ENCODE measurements around the gene PEX1.
A peak's percentile ranks its signal among the peaks of the same experiment; 100 is the strongest.

The PEX1 gene

DNA sequence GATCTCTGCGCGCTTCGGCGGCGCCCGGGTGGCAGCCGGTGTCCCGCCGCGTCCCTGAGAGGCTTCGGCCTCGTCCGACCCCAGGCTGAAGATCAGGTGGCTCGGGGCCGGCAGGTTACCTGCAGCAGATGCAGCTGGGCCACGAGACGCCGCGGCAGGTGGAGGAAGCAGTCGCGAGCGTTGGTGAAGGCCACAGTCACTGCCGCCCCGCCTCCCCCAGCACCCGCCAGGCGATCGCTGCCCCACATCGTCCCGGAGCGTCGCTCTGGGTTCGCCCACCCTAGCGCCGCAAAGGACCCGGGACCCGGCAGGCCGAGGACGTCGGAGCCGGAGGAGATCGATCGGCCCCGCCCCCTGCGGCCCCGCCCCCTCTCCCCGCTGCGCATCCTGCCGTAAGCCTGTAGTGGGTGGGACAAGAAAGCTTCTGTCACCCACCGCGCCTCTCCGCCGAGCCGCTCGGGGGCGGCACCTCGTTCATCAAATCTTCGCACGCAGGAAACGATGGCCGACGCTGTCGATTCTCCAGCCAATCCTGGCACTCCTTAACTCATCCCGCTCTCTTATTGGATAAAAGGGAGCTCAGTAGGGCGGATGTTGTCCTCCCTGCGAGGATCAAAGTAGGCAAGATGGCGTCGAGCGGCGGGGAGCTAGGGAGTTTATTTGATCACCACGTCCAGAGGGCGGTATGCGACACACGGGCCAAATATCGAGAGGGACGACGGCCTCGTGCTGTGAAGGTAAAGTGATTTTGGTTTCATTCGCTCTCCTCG lies at the start of gene PEX1, which contains the start of gene RBM48:
Gene PEX1, minus strand, starts transcription at position 333 of the 770 bp plus-strand sequence. Its CDS starts 85 bp downstream, at position 248.
Gene RBM48, plus strand, starts transcription at position 608 of the 770 bp plus-strand sequence. Its CDS starts 19 bp downstream, at position 627.
- H3K4me1 Mint-ChIP-seq: peaks cover 30% of the 10 kb centered on the region
- peak; percentile 92 for DNase-seq
- peaks cover 14% of the 10 kb centered on the region for H3K36me3 Mint-ChIP-seq (ENCODE audit: low read depth)
- H3K9me3 Mint-ChIP-seq: no peaks in the 10 kb centered on the region
- peak within 1 kb of the TSS; percentile 98 for H3K27ac Mint-ChIP-seq
- H3K4me3 Mint-ChIP-seq: peak within 1 kb of the TSS; percentile 97
- TF ChIP-seq, protein P1, sequence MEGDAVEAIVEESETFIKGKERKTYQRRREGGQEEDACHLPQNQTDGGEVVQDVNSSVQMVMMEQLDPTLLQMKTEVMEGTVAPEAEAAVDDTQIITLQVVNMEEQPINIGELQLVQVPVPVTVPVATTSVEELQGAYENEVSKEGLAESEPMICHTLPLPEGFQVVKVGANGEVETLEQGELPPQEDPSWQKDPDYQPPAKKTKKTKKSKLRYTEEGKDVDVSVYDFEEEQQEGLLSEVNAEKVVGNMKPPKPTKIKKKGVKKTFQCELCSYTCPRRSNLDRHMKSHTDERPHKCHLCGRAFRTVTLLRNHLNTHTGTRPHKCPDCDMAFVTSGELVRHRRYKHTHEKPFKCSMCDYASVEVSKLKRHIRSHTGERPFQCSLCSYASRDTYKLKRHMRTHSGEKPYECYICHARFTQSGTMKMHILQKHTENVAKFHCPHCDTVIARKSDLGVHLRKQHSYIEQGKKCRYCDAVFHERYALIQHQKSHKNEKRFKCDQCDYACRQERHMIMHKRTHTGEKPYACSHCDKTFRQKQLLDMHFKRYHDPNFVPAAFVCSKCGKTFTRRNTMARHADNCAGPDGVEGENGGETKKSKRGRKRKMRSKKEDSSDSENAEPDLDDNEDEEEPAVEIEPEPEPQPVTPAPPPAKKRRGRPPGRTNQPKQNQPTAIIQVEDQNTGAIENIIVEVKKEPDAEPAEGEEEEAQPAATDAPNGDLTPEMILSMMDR (IDR thresholded peaks at IDR 0.05): no peak
- no peaks in the 10 kb centered on the region for H3K27me3 Mint-ChIP-seq (ENCODE audit: low read depth, poor library complexity)

DNA sequence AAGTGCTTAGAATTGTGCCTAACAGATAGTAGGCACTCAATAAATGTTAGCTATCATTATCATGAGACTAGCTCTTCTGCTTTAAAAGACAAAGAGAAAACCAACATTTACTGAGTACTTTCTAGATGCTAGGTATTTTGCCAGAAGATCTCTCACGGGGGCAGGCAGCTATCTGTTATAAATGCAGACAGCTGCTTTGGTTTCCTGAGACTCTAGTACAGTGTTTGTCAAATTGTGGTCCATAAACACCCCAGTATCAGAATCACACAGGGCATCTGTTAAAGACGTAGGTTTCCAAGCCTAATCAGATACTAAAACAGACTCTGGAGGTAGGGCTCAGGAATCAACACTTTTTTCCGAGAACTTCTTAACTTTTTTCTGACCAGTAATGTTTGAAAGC lies 48.0 kb upstream of the PEX1 start:
- H3K9me3 Mint-ChIP-seq: no peaks in the 10 kb centered on the region
- H3K36me3 Mint-ChIP-seq (ENCODE audit: low read depth): peaks cover 69% of the 10 kb centered on the region
- DNase-seq: no peak
- no peaks in the 10 kb centered on the region for H3K4me1 Mint-ChIP-seq
- no peak overlapping the region for H3K27ac Mint-ChIP-seq
- TF ChIP-seq, protein P1 (IDR thresholded peaks at IDR 0.05): no peak
- H3K4me3 Mint-ChIP-seq: no peak overlapping the region
- H3K27me3 Mint-ChIP-seq (ENCODE audit: low read depth, poor library complexity): no peaks in the 10 kb centered on the region

DNA sequence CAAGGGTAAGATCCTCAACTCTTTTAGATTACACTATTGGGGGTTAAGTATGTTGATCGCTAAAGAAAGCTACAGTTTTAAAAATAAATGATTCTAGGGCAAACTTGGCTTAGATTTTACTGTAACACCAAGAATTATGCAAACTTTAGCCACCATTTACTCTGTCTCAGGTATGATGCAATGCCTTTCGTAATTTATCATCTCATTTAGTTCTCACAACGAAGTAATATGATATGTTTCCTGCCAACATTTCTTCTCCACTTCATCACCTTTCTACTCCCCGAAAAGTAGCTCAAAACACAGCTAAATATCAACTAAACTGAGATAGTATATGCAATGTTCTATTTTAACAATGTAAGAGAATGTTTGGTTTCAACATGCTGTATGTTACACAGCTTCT lies 40.8 kb upstream of the PEX1 start:
- H3K27ac Mint-ChIP-seq: no peak overlapping the region
- DNase-seq: no peak
- no peaks in the 10 kb centered on the region for H3K9me3 Mint-ChIP-seq
- TF ChIP-seq, protein P1 (IDR thresholded peaks at IDR 0.05): no peak
- peaks cover 47% of the 10 kb centered on the region for H3K36me3 Mint-ChIP-seq (ENCODE audit: low read depth)
- H3K4me1 Mint-ChIP-seq: no peaks in the 10 kb centered on the region
- H3K4me3 Mint-ChIP-seq: no peak overlapping the region
- H3K27me3 Mint-ChIP-seq (ENCODE audit: low read depth, poor library complexity): no peaks in the 10 kb centered on the region

DNA sequence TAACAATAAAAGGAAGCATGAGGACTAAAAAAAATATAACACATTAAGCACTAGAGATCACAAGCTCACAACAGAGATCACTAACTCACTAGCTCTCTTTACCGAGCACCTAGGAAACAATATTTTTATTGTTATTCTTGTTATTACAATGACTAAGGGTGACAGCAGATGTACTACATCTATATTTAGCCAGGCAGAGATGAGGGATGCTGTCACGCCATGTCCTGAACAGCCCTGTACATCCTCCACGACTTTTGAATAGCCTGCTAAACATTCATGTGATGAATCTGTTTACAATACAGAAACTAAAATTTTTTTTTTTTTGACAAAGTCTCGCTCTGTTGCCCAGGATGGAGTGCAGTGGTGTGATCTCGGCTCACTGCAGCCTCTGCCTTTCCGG lies 39.1 kb upstream of the PEX1 start:
- DNase-seq: no peak
- Mint-ChIP-seq H3K9me3 (no peaks in the 10 kb centered on the region), H3K4me3 (no peak overlapping the region), H3K27ac (no peak overlapping the region), H3K27me3 (ENCODE audit: low read depth, poor library complexity) (no peaks in the 10 kb centered on the region), H3K36me3 (ENCODE audit: low read depth) (peaks cover 48% of the 10 kb centered on the region), H3K4me1 (no peaks in the 10 kb centered on the region)
- TF ChIP-seq, protein P1 (IDR thresholded peaks at IDR 0.05): no peak

DNA sequence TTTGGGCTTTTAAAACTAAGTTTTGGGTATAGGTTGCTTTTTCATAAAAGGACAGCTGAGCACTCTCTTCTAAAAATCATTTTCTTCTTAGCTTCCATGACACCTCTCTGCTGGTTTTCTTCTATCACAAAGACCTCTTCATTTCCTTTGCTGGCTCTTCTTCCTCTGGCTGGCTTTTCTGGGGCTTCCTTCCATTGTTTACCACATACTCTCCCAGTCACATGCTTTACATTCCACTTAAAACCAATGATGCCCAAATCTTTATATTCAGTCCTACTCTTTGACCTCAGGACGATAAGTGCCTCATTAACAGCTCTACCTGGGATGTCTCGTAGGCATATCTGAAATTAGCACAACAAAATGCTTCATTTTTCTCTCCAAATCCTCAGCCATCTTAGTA lies 35.0 kb upstream of the PEX1 start:
- no peak overlapping the region for H3K4me3 Mint-ChIP-seq
- no peaks in the 10 kb centered on the region for H3K4me1 Mint-ChIP-seq
- H3K9me3 Mint-ChIP-seq: no peaks in the 10 kb centered on the region
- TF ChIP-seq, protein P1 (IDR thresholded peaks at IDR 0.05): no peak
- peak overlapping the region; percentile 73 for H3K27ac Mint-ChIP-seq
- DNase-seq: no peak
- H3K27me3 Mint-ChIP-seq (ENCODE audit: low read depth, poor library complexity): no peaks in the 10 kb centered on the region
- peaks cover 33% of the 10 kb centered on the region for H3K36me3 Mint-ChIP-seq (ENCODE audit: low read depth)

DNA sequence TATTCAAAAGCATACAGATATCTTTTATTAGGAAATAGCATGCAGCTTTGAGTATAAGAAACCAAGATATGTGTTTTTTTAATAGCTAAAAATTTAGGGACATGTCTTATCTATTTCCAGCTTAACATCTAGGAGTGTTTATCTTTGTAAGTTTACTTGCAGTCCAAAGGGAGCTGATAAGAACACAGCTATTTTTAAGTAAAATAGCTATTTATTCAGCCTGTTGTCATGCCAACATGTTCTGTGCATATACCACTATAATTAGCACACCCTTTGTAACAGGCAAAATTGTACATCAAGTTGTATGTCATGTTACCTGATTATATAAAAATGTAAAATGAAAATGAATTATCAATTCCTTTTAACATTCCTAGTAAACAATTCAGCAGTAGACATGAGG lies 32.3 kb upstream of the PEX1 start:
- Mint-ChIP-seq H3K9me3 (no peaks in the 10 kb centered on the region), H3K4me3 (no peak overlapping the region), H3K4me1 (no peaks in the 10 kb centered on the region), H3K27me3 (ENCODE audit: low read depth, poor library complexity) (no peaks in the 10 kb centered on the region), H3K36me3 (ENCODE audit: low read depth) (peaks cover 27% of the 10 kb centered on the region), H3K27ac (no peak overlapping the region)
- TF ChIP-seq, protein P1 (IDR thresholded peaks at IDR 0.05): no peak
- DNase-seq: no peak
